ENCODE results near the gene DCLK1. TPM values are rescaled to one million over a fixed set of nuclear protein-coding genes. Genes with fewer than 3 reads are reported as not detected.
"Not testable (repeated sequence)": the region's sequence is repeated elsewhere in the genome, so short reads cannot be mapped to it uniquely, and the experiment has no call there.

DCLK1 gene
- total and polyA plus RNA-seq, 9 donors: 42.0 to 109 (median 87.9) TPM

DNA sequence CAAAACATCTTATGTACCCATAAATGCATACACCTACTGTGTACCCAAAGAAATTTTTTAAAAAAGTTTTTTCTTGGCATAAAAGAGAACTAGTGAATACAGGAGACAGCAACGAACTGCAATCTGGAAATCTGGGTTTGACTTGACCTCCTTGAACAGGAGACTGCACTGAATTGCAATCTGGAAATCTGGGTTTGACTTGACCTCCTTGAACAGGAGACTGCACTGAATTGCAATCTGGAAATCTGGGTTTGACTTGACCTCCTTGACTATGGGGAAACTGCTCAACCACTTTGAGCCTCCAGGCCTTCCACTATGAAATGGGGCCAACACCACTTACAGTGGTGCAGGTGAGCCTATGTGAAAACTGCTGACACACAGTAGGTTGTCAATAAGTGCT, 147.5 kb downstream of the DCLK1 start:
- WGBS (ENCODE audit: insufficient coverage): 86% methylated on average over 1 of the region's 1 CpG
- H3K9me3 ChIP-seq (replicated peaks; ENCODE audit: control insufficient read depth, low read depth, low read length): not testable (repeated sequence)

GRCh38 chr13:35983206-35983605, 148.0 kb downstream of the DCLK1 start:
- WGBS (ENCODE audit: insufficient coverage): no CpG with 5 or more reads among the region's 1 CpG
- Histone ChIP-seq H3K4me3 (ENCODE audit: low read length) (no peak overlapping the region), H3K36me3 (ENCODE audit: control insufficient read depth, insufficient read depth, low read length) (no peaks in the 10 kb centered on the region), H3K27ac (ENCODE audit: low read length) (no peak overlapping the region), H3K4me1 (ENCODE audit: control insufficient read depth, insufficient read depth, low read length) (peaks cover 32% of the 10 kb centered on the region), H3K27me3 (ENCODE audit: control insufficient read depth, insufficient read depth, low read length) (no peaks in the 10 kb centered on the region), H3K9me3 (replicated peaks; ENCODE audit: control insufficient read depth, low read depth, low read length) (peaks cover 9% of the 10 kb centered on the region)
- no peak for DNase-seq

More for the DNA sequence above, 147.5 kb downstream of the DCLK1 start:
- not testable (repeated sequence) for H3K36me3 ChIP-seq (ENCODE audit: control insufficient read depth, insufficient read depth, low read length); H3K4me3 ChIP-seq (ENCODE audit: low read length); H3K27ac ChIP-seq (ENCODE audit: low read length); DNase-seq; H3K27me3 ChIP-seq (ENCODE audit: control insufficient read depth, insufficient read depth, low read length)
- H3K4me1 ChIP-seq (ENCODE audit: control insufficient read depth, insufficient read depth, low read length): peaks cover 30% of the 10 kb centered on the region

GRCh38 chr13:35979361-35979951, 151.7 kb downstream of the DCLK1 start:
- H3K4me1 ChIP-seq (ENCODE audit: control insufficient read depth, insufficient read depth, low read length): peaks cover 17% of the 10 kb centered on the region
- peak overlapping the region; percentile 97 for H3K27ac ChIP-seq (ENCODE audit: low read length)
- no peak overlapping the region for H3K4me3 ChIP-seq (ENCODE audit: low read length)
- DNase-seq: peak; percentile 99
- no peaks in the 10 kb centered on the region for H3K27me3 ChIP-seq (ENCODE audit: control insufficient read depth, insufficient read depth, low read length)
- WGBS (ENCODE audit: insufficient coverage): 50% methylated on average over 2 of the region's 8 CpGs
- H3K36me3 ChIP-seq (ENCODE audit: control insufficient read depth, insufficient read depth, low read length): no peaks in the 10 kb centered on the region
- H3K9me3 ChIP-seq (replicated peaks; ENCODE audit: control insufficient read depth, low read depth, low read length): peaks cover 11% of the 10 kb centered on the region

DNA sequence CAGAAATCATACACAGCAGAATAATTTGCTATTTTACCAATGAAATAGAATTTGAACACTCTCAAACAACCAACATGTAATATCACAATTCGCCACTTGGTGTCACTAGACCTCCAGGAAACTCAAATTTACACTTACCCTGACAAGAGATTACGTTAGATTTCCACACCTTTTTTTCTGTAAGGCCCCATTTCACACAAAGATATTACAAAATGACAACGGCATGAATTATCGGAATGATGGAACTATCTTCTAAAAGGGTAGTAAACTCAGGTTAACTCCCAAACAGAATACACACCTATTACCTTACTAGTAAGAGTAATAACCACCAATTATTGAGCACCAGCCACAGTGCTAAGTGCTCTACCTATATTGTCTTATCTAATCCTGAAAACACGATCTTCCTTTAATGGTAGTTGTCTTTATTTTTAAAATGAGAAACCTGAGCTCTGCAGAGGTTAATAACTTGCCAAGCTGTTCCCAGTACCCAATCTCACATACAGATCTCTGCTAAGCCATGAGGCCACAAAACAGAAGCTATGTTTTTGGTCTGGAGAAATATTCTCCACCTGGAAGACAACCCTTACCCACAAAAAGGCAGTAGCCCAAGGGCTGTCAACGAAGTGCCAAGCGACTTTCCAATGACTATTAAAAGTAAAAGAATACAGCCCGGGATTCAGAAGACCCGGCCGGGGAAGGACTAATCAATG, 152.4 kb downstream of the DCLK1 start:
- Histone ChIP-seq H3K4me1 (ENCODE audit: control insufficient read depth, insufficient read depth, low read length) (peaks cover 14% of the 10 kb centered on the region), H3K27me3 (ENCODE audit: control insufficient read depth, insufficient read depth, low read length) (no peaks in the 10 kb centered on the region), H3K27ac (ENCODE audit: low read length) (peak overlapping the region; percentile 97), H3K4me3 (ENCODE audit: low read length) (no peak overlapping the region), H3K36me3 (ENCODE audit: control insufficient read depth, insufficient read depth, low read length) (peaks cover 3% of the 10 kb centered on the region), H3K9me3 (replicated peaks; ENCODE audit: control insufficient read depth, low read depth, low read length) (peaks cover 11% of the 10 kb centered on the region)
- DNase-seq: peak; percentile 92
- 33% methylated on average over 2 of the region's 10 CpGs for WGBS (ENCODE audit: insufficient coverage)

- peaks cover 14% of the 10 kb centered on the region for H3K4me1 ChIP-seq (ENCODE audit: control insufficient read depth, insufficient read depth, low read length)
- H3K9me3 ChIP-seq (replicated peaks; ENCODE audit: control insufficient read depth, low read depth, low read length): peaks cover 9% of the 10 kb centered on the region
- WGBS (ENCODE audit: insufficient coverage): no CpG with 5 or more reads among the region's 2 CpGs
- H3K27me3 ChIP-seq (ENCODE audit: control insufficient read depth, insufficient read depth, low read length): no peaks in the 10 kb centered on the region
- no peak overlapping the region for H3K27ac ChIP-seq (ENCODE audit: low read length)
- no peak for DNase-seq
- H3K4me3 ChIP-seq (ENCODE audit: low read length): no peak overlapping the region
- peaks cover 3% of the 10 kb centered on the region for H3K36me3 ChIP-seq (ENCODE audit: control insufficient read depth, insufficient read depth, low read length)
Measured at GRCh38 chr13:35977060-35977459, 154.1 kb downstream of the DCLK1 start.

GRCh38 chr13:35976126-35976525, 155.1 kb downstream of the DCLK1 start:
- H3K27me3 ChIP-seq (ENCODE audit: control insufficient read depth, insufficient read depth, low read length): no peaks in the 10 kb centered on the region
- H3K4me3 ChIP-seq (ENCODE audit: low read length): no peak overlapping the region
- WGBS (ENCODE audit: insufficient coverage): 100% methylated on average over 2 of the region's 7 CpGs
- peaks cover 3% of the 10 kb centered on the region for H3K36me3 ChIP-seq (ENCODE audit: control insufficient read depth, insufficient read depth, low read length)
- H3K4me1 ChIP-seq (ENCODE audit: control insufficient read depth, insufficient read depth, low read length): peaks cover 14% of the 10 kb centered on the region
- no peak for DNase-seq
- H3K27ac ChIP-seq (ENCODE audit: low read length): no peak overlapping the region
- peaks cover 7% of the 10 kb centered on the region for H3K9me3 ChIP-seq (replicated peaks; ENCODE audit: control insufficient read depth, low read depth, low read length)

DNA sequence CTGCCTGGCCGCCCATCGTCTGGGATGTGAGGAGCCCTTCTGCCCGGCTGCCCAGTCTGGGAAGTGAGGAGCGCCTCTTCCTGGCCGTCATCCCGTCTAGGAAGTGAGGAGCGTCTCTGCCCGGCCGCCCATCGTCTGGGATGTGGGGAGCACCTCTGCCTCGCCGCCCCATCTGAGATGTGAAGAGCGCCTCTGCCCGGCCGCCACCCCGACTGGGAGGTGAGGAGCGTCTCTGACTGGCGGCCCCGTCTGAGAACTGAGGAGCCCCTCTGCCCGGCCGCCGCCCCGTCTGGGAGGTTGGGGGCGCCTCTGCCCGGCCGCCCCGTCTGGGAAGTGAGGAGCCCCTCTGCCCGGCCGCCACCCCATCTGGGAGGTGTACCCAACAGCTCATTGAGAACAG, 164.2 kb downstream of the DCLK1 start:
- H3K36me3 ChIP-seq (ENCODE audit: control insufficient read depth, insufficient read depth, low read length); DNase-seq; H3K4me1 ChIP-seq (ENCODE audit: control insufficient read depth, insufficient read depth, low read length); H3K27me3 ChIP-seq (ENCODE audit: control insufficient read depth, insufficient read depth, low read length); H3K9me3 ChIP-seq (replicated peaks; ENCODE audit: control insufficient read depth, low read depth, low read length); H3K27ac ChIP-seq (ENCODE audit: low read length); H3K4me3 ChIP-seq (ENCODE audit: low read length): not testable (repeated sequence)
- WGBS (ENCODE audit: insufficient coverage): 98% methylated on average over 20 of the region's 29 CpGs

DNA sequence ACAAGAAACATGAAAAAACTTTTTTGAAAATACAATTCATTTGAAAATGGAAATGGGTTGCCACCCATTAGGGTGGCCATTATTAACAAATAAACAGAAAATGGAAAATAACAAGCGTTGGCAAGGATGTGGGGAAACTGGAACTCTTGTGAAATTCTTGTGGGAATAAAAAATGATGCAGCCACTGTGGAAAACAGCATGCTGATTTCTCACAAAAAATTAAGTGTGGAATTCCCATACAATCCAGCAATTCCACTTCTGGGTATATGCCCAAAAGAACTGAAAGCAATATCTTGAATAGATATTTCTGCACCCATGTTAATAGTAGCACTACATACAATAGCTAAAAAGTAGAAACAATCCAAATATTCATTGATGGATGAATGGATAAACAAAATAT, 165.2 kb downstream of the DCLK1 start:
- no CpG with 5 or more reads among the region's 1 CpG for WGBS (ENCODE audit: insufficient coverage)
- H3K4me1 ChIP-seq (ENCODE audit: control insufficient read depth, insufficient read depth, low read length): peaks cover 2% of the 10 kb centered on the region
- peaks cover 5% of the 10 kb centered on the region for H3K9me3 ChIP-seq (replicated peaks; ENCODE audit: control insufficient read depth, low read depth, low read length)
- peaks cover 8% of the 10 kb centered on the region for H3K36me3 ChIP-seq (ENCODE audit: control insufficient read depth, insufficient read depth, low read length)
- no peaks in the 10 kb centered on the region for H3K27me3 ChIP-seq (ENCODE audit: control insufficient read depth, insufficient read depth, low read length)
- H3K27ac ChIP-seq (ENCODE audit: low read length): no peak overlapping the region
- no peak overlapping the region for H3K4me3 ChIP-seq (ENCODE audit: low read length)
- DNase-seq: no peak

- peak overlapping the region; percentile 75 for H3K27ac ChIP-seq (ENCODE audit: low read length)
- peaks cover 2% of the 10 kb centered on the region for H3K4me1 ChIP-seq (ENCODE audit: control insufficient read depth, insufficient read depth, low read length)
- H3K4me3 ChIP-seq (ENCODE audit: low read length): no peak overlapping the region
- peaks cover 8% of the 10 kb centered on the region for H3K36me3 ChIP-seq (ENCODE audit: control insufficient read depth, insufficient read depth, low read length)
- WGBS (ENCODE audit: insufficient coverage): 66% methylated on average over 3 of the region's 7 CpGs
- DNase-seq: no peak
- no peaks in the 10 kb centered on the region for H3K27me3 ChIP-seq (ENCODE audit: control insufficient read depth, insufficient read depth, low read length)
- H3K9me3 ChIP-seq (replicated peaks; ENCODE audit: control insufficient read depth, low read depth, low read length): peaks cover 5% of the 10 kb centered on the region
Measured at GRCh38 chr13:35965226-35965927, 165.8 kb downstream of the DCLK1 start.

DNA sequence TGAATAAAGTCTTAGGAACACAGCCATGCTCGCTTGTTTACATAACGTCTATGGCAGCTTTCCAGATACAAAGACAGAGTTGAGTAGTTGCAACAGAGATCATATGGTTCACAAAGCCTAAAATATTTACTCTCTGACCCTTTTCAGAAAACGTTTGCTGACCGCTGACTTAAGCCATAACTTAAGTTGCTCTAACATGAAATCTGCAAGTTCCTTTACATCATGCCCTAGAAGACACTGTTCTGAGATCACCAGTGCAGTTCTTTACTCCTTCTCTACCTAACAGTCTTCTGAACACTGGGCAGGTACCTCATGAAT, 166.4 kb downstream of the DCLK1 start:
- H3K4me3 ChIP-seq (ENCODE audit: low read length): no peak overlapping the region
- H3K27ac ChIP-seq (ENCODE audit: low read length): peak overlapping the region; percentile 75
- H3K27me3 ChIP-seq (ENCODE audit: control insufficient read depth, insufficient read depth, low read length): no peaks in the 10 kb centered on the region
- peaks cover 5% of the 10 kb centered on the region for H3K9me3 ChIP-seq (replicated peaks; ENCODE audit: control insufficient read depth, low read depth, low read length)
- WGBS (ENCODE audit: insufficient coverage): 8% methylated on average over 3 of the region's 4 CpGs
- peaks cover 8% of the 10 kb centered on the region for H3K36me3 ChIP-seq (ENCODE audit: control insufficient read depth, insufficient read depth, low read length)
- H3K4me1 ChIP-seq (ENCODE audit: control insufficient read depth, insufficient read depth, low read length): peaks cover 2% of the 10 kb centered on the region
- no peak for DNase-seq
